SH-SY5Y (cell line): Measurements from ENCODE around the gene NFILZ.

Source experiments
- GATA2 ChIP-seq: IDR thresholded peaks from 2 replicates; pipeline ENCODE4 v1.6.1; 2011; ENCODE audit warnings: mild to moderate bottlenecking, low read depth, low read length
- GATA3 ChIP-seq: IDR thresholded peaks from 2 replicates; pipeline ENCODE4 v1.6.1; 2011; ENCODE audit warnings: low read depth, mild to moderate bottlenecking, low read length, moderate library complexity

NFILZ gene

GRCh38 chr19:8654591-8655339 is 24.3 kb downstream of the NFILZ start:
- TF ChIP-seq GATA2: no peak
- TF ChIP-seq GATA3: no peak

DNA sequence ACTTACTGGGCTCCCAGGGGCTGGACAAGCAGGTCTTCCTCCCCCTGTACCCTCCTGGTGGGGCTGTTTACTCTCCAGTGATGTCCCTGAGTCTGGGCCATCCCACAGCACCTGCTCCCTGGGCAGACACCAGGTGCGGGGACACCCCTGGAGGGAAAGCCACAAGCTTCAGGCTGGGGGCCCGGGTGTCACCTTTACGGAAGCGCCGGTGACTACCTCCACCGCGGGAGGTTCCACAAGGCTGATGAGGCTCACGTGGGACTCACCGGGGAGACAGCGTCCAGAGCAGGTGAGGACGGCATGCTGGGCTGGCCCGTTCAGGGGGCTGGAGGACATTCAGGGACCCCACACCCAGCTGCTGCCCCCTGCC is 24.9 kb downstream of the NFILZ start:
- TF ChIP-seq GATA3 (no peak), GATA2 (no peak)

DNA sequence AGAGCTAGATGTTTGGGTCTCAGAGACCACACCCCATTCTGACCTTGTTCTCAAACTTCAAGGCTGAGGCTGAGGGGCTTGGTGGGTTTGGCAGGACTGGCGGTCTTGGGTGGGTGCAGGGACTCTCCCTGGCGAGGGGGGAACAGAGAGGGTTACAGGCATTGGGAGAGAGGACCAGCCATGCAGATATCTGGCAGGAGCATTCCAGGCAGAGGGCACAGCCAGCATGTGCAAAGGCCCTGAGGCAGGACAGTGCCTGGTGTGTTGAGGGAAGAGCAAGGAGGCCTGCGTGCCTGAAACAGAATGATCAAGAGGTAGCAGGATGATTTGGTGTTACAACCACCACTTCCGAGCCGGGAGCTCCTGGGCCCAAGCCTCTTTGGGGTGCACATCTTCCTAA is 27.4 kb downstream of the NFILZ start:
- no peak for TF ChIP-seq GATA3
- TF ChIP-seq GATA2: no peak

DNA sequence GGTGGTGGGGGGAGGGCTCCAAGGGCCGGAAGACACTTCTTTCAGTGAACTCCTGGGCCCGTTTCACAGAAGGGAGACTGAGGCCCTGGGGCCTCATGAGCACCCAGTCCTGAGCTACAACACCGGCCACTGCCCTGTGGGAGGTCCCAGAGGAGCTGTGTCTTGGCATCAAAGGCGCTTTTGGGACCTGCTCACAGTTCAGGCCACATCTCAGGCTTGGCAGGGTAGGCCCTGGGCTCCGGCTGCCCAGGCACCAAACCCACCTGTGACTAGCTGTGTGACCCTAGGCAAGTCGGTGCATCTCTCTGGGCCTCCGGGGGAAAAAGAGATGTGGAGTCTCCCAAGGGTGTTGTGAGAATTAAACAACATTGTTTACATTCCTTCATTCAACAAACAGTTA is 29.5 kb downstream of the NFILZ start:
- TF ChIP-seq GATA2 (no peak), GATA3 (no peak)

- TF ChIP-seq GATA2: no peak
- TF ChIP-seq GATA3: no peak
Measured at GRCh38 chr19:8662263-8662662, 31.8 kb downstream of the NFILZ start.

- TF ChIP-seq GATA2 (no peak), GATA3 (no peak)
Measured at GRCh38 chr19:8663920-8664670, 33.7 kb downstream of the NFILZ start.

DNA sequence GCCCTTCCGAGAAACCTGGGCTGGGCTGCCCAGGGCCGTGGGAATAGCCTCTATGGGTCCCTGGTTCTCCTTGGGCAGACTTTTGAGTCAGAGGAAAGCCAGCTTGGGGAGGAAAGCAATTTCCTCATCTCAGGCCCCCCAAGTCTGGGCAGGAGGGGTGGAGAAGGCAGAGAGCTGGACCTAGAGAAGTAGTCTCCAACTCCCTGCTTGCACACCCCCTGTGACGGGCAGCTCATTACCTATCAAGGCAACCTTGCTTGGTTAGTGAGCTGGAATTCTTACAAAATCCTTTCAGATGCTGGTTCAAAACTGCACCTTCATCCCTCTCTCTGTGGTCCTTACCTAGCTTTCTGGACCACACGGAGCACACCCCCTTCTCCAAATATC is 34.2 kb downstream of the NFILZ start:
- no peak for TF ChIP-seq GATA2
- no peak for TF ChIP-seq GATA3

- TF ChIP-seq GATA3: no peak
- no peak for TF ChIP-seq GATA2
Measured at GRCh38 chr19:8665468-8666213, 35.2 kb downstream of the NFILZ start.

DNA sequence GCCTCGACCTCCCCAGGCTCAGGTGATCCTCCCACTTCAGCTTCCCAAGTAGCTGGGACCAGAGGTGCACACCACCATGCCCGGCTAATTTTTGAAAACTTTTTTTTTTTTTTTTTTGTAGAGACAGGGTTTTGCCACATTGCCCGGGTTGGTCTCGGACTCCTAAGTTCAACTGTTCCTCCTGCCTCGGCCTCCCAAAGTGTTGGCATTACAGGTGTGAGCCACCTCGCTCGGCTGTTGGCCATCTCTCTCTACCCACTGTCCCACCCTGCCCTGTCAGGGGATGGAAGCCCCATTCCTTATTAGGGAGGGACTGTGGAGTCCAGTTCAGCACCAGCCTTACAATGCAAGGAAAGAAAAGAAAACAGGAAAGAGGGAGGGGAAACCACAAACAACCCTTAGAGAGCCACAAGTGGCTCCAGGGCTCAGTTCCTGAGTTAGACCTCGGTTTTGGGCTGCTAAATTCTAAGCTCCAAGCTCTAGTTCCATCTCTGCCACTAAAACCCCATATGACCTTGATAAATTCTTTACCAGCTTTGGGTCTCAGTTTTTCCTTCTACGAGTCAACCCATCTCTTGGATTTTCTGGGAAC is 36.5 kb downstream of the NFILZ start:
- TF ChIP-seq GATA3 (no peak), GATA2 (no peak)

GRCh38 chr19:8673276-8673891 is 43.0 kb downstream of the NFILZ start:
- TF ChIP-seq GATA3: no peak
- TF ChIP-seq GATA2: no peak

- no peak for TF ChIP-seq GATA2
- no peak for TF ChIP-seq GATA3
Measured at GRCh38 chr19:8675066-8675465, 44.6 kb downstream of the NFILZ start.

GRCh38 chr19:8678244-8678807 is 47.9 kb downstream of the NFILZ start:
- TF ChIP-seq GATA2 (no peak), GATA3 (no peak)
